Caco-2 (cell line): ENCODE results near the gene TRAPPC11. TPM values are rescaled to one million over a fixed set of nuclear protein-coding genes. Genes with fewer than 3 reads are reported as not detected.

Source experiments
- BruUV-seq: library from RNA; stranded (reverse); fragments of 400-500 nt; replicated peaks from 2 replicates; lab custom pipeline; 2021; lab: Mats Ljungman, UMichigan
- CTCF ChIA-PET: fragments of 300-600 bp; sonication (Branson Sonifier 250); formaldehyde crosslinking; loops from one replicate; lab custom pipeline; 2022; ENCODE audit warnings: antibody characterized with exemption; lab: Charles Lee
- POLR2A ChIA-PET: fragments of 300-600 bp; sonication (Branson Sonifier 250); formaldehyde crosslinking; loops from one replicate; lab custom pipeline; 2022; ENCODE audit warnings: antibody characterized with exemption; lab: Charles Lee
- DNase-seq, 2 experiments: peaks; one replicate each; pipeline versions ENCODE4 v3.0.0 to v3.0.0-alpha.2; 2020 to 2022
- H3K27me3 ChIP-seq: replicated peaks from 2 replicates; pipeline ENCODE4 v1.6.0; 2011; ENCODE audit warnings: low read length; ENCODE audit not compliant: control insufficient read depth, insufficient read depth
- H3K36me3 ChIP-seq: 2 replicates; pipeline ENCODE4 v1.5.1; 2011; ENCODE audit warnings: low read length; ENCODE audit not compliant: control insufficient read depth, insufficient read depth
- H3K4me1 ChIP-seq: fragments of 250-450 bp; sonication (Bioruptor Pico); 2 replicates; pipeline ENCODE4 v1.5.1; 2020; ENCODE audit warnings: mild to moderate bottlenecking
- H3K4me3 ChIP-seq: 2 replicates; pipeline ENCODE4 v1.5.1; 2011; ENCODE audit warnings: low read depth, mild to moderate bottlenecking, control low read depth, low read length
- H3K9me3 ChIP-seq: fragments of 250-450 bp; sonication (Bioruptor Pico); 2 replicates; pipeline ENCODE4 v1.5.1; 2020; ENCODE audit warnings: mild to moderate bottlenecking, moderate library complexity
- H3K27ac Mint-ChIP-seq: one replicate; pipeline ENCODE4 v1.8.0; 2022; ENCODE audit warnings: mixed read lengths; ENCODE audit not compliant: unreplicated experiment
- H3K27me3 Mint-ChIP-seq: one replicate; pipeline ENCODE4 v1.8.0; 2022; ENCODE audit warnings: mixed read lengths; ENCODE audit not compliant: insufficient read depth, unreplicated experiment
- H3K36me3 Mint-ChIP-seq: one replicate; pipeline ENCODE4 v1.8.0; 2022; ENCODE audit warnings: mild to moderate bottlenecking, mixed read lengths; ENCODE audit not compliant: insufficient read depth, unreplicated experiment
- H3K4me1 Mint-ChIP-seq: one replicate; pipeline ENCODE4 v1.8.0; 2022; ENCODE audit warnings: low read depth, mixed read lengths; ENCODE audit not compliant: unreplicated experiment
- H3K4me3 Mint-ChIP-seq: one replicate; pipeline ENCODE4 v1.8.0; 2022; ENCODE audit warnings: mild to moderate bottlenecking, moderate library complexity, mixed read lengths; ENCODE audit not compliant: unreplicated experiment
- H3K9me3 Mint-ChIP-seq: one replicate; pipeline ENCODE4 v1.8.0; 2022; ENCODE audit warnings: mixed read lengths; ENCODE audit not compliant: unreplicated experiment
- intact Hi-C: fragments of 100-400 bp; cut with micrococcal nuclease; formaldehyde crosslinking; loops from one replicate; pipeline ENCODE4 v1.10.0; 2022; ENCODE audit not compliant: unreplicated experiment
- total RNA-seq: library from RNA; stranded (reverse); gene quantifications from 2 replicates; pipeline ENCODE4 v1.2.3, GENCODE V29; 2022
- TF ChIP-seq, protein P1 (sequence below), 2 experiments: fragments of 200-600 bp in 1 of 2; IDR thresholded peaks; 1 replicate in 1 of 2; 2 replicates in 1 of 2; pipeline versions ENCODE4 v1.5.1 to v1.8.0; 2011 to 2022; ENCODE audit warnings: antibody characterized with exemption in 1 of 2, control low read depth in 1 of 2, inconsistent platforms in 1 of 2, low read depth in 1 of 2, low read length in 1 of 2, mild to moderate bottlenecking in 1 of 2, moderate library complexity in 1 of 2; ENCODE audit not compliant: insufficient read depth in 1 of 2, severe bottlenecking in 1 of 2, unreplicated experiment in 1 of 2

Gene TRAPPC11
- total RNA-seq, 1 experiment from 2014 or later: 25.7 TPM

GRCh38 chr4:183657564-183657963, 1.5 kb upstream of the TRAPPC11 start:
- H3K9me3 ChIP-seq: no peaks in the 10 kb centered on the region

DNA sequence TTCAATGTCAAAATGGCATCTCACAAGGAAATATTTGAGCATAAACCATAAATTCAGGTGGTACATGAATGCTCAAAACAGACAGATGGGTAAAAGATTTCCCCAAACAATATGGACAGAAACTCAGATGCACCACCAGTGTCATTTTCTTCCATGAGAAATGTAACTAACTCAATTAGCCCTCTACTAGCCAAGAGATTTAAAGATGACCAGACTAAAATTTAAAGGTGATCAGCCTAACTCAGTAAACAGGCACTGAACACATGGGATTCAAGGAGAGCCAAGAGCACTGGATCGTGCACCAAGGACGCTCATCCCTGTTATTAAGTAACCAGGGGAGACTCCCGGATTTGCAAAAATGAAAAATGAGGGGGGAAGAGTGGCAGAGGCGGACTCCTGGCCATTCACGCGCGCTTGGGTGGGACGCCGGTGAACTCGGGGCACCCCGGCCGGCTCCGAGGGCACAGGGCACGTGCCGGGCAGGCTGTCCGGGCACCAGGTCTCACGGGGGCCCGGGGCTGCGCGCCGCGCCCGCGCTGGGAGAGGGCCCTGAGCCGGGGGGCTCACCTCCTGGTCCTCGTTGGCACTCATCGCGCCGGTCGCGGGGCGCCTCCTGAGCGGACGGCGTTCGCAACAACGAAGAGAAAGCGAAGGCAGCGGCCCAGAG, 598 bp upstream of the TRAPPC11 start:
- POLR2A ChIA-PET: no interaction called here
- no peaks in the 10 kb centered on the region for H3K9me3 Mint-ChIP-seq

More at GRCh38 chr4:183657564-183657963, 1.5 kb upstream of the TRAPPC11 start:
- Mint-ChIP-seq H3K27ac (no peak overlapping the region), H3K9me3 (no peaks in the 10 kb centered on the region), H3K36me3 (peaks cover 8% of the 10 kb centered on the region), H3K4me1 (no peaks in the 10 kb centered on the region), H3K4me3 (peak overlapping the region; percentile 84), H3K27me3 (no peaks in the 10 kb centered on the region)
- TF ChIP-seq, protein P1, sequence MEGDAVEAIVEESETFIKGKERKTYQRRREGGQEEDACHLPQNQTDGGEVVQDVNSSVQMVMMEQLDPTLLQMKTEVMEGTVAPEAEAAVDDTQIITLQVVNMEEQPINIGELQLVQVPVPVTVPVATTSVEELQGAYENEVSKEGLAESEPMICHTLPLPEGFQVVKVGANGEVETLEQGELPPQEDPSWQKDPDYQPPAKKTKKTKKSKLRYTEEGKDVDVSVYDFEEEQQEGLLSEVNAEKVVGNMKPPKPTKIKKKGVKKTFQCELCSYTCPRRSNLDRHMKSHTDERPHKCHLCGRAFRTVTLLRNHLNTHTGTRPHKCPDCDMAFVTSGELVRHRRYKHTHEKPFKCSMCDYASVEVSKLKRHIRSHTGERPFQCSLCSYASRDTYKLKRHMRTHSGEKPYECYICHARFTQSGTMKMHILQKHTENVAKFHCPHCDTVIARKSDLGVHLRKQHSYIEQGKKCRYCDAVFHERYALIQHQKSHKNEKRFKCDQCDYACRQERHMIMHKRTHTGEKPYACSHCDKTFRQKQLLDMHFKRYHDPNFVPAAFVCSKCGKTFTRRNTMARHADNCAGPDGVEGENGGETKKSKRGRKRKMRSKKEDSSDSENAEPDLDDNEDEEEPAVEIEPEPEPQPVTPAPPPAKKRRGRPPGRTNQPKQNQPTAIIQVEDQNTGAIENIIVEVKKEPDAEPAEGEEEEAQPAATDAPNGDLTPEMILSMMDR (IDR thresholded peaks at IDR 0.05; ENCODE audit: insufficient read depth in 1 of 2, low read depth in 1 of 2, low read length in 1 of 2, severe bottlenecking in 1 of 2, unreplicated experiment in 1 of 2): no peak
- H3K27me3 ChIP-seq: no peaks in the 10 kb centered on the region
- CTCF ChIA-PET: no interaction called here
- POLR2A ChIA-PET: no interaction called here
- H3K36me3 ChIP-seq: no peaks in the 10 kb centered on the region
- H3K4me1 ChIP-seq: peaks cover 10% of the 10 kb centered on the region; the same call in 1 of the 2 replicates
- intact Hi-C loops: no loop called here
- DNase-seq: no peak
- no TSS peak for BruUV-seq
- no peak overlapping the region for H3K4me3 ChIP-seq

DNA sequence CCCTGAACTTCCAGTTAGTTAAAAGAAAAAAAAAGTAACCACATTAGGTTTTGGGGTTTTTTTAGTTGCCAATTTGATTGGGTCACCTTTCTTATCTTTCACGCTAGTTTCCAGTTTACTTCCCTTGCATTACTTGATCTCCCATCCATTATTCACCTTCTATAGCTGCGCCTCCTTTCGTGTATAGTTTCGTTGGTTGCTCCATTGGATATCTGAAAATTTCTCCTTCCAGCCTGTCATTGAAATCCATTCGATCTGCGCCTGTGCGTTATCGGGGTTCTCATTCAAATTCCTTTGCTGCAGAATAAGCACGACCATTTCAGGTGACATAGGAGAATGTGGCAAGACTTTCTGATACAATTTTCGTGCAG, 764 bp downstream of the TRAPPC11 start:
- peaks cover 8% of the 10 kb centered on the region for H3K36me3 Mint-ChIP-seq
- POLR2A ChIA-PET: interaction anchor here (0.6 to 0.9 kb wide), 2 partner anchors 63 to 167 kb away, joined by 3 read pairs; no protein-coding TSS in a partner anchor
- no peaks in the 10 kb centered on the region for H3K36me3 ChIP-seq
- H3K4me1 ChIP-seq: peaks cover 10% of the 10 kb centered on the region; the same call in 1 of the 2 replicates
- no peak for DNase-seq
- TF ChIP-seq, protein P1 (IDR thresholded peaks at IDR 0.05; ENCODE audit: insufficient read depth in 1 of 2, low read depth in 1 of 2, low read length in 1 of 2, severe bottlenecking in 1 of 2, unreplicated experiment in 1 of 2): no peak
- H3K27me3 ChIP-seq: no peaks in the 10 kb centered on the region
- H3K4me1 Mint-ChIP-seq: no peaks in the 10 kb centered on the region
- H3K27me3 Mint-ChIP-seq: no peaks in the 10 kb centered on the region
- CTCF ChIA-PET: interaction anchor here (0.6 to 1.2 kb wide), 2 partner anchors 156 to 172 kb away, joined by 3 to 6 read pairs; no protein-coding TSS in a partner anchor
- peak overlapping the region; percentile 63 for H3K4me3 ChIP-seq
- peak overlapping the region; percentile 84 for H3K4me3 Mint-ChIP-seq
- no peaks in the 10 kb centered on the region for H3K9me3 Mint-ChIP-seq
- BruUV-seq: no TSS peak
- peak overlapping the region; percentile 60 for H3K27ac Mint-ChIP-seq
- intact Hi-C loops: loop anchor here (1.0 kb wide), 1 partner anchor 156 kb away; no protein-coding TSS in a partner anchor
- no peaks in the 10 kb centered on the region for H3K9me3 ChIP-seq

More for the DNA sequence above, 598 bp upstream of the TRAPPC11 start:
- peaks cover 10% of the 10 kb centered on the region; the same call in 1 of the 2 replicates for H3K4me1 ChIP-seq
- Mint-ChIP-seq H3K4me1 (no peaks in the 10 kb centered on the region), H3K36me3 (peaks cover 8% of the 10 kb centered on the region), H3K27ac (peak overlapping the region; percentile 89), H3K27me3 (no peaks in the 10 kb centered on the region), H3K4me3 (peak overlapping the region; percentile 84)
- peak overlapping the region; percentile 69 for H3K4me3 ChIP-seq
- DNase-seq: no peak
- H3K9me3 ChIP-seq: no peaks in the 10 kb centered on the region
- TF ChIP-seq, protein P1 (IDR thresholded peaks at IDR 0.05; ENCODE audit: insufficient read depth in 1 of 2, low read depth in 1 of 2, low read length in 1 of 2, severe bottlenecking in 1 of 2, unreplicated experiment in 1 of 2): no peak
- H3K36me3 ChIP-seq: no peaks in the 10 kb centered on the region
- H3K27me3 ChIP-seq: no peaks in the 10 kb centered on the region
- intact Hi-C loops: loop anchor here (1.0 kb wide), 1 partner anchor 154 kb away; no protein-coding TSS in a partner anchor
- CTCF ChIA-PET: no interaction called here
- no TSS peak for BruUV-seq
